GM10847 (cell line): ENCODE results near the gene SKAP2.

Experiments
- POLR2A ChIP-seq: IDR thresholded peaks from 2 replicates; pipeline ENCODE4 v1.6.1; 2011; ENCODE audit not compliant: insufficient read length; ENCODE audit errors: extremely low read depth

Gene SKAP2

DNA sequence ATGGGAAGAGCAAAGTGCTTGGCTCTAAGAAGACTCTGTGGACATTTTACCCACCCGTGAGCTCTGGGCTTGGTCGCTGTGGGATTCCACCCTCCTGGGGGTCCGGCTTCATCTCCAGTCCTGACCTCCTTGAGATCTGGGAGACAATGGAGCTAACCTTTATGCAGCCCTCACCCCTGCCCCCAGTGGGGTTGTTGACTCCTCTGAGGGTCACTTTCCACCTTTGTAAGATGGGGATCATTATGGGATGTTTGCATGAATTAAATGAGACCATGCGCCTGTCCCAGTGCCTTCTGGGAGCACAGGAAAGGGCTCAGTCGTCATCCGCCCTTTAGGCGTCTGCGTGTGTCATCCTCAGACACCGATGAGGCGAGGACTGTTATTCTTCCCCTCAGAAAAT is 237.2 kb downstream of the SKAP2 start:
- TF ChIP-seq POLR2A, result no peak

GRCh38 chr7:26626687-26627086 is 237.7 kb downstream of the SKAP2 start:
- no peak for TF ChIP-seq POLR2A

GRCh38 chr7:26626156-26626555 is 238.2 kb downstream of the SKAP2 start:
- no peak for TF ChIP-seq POLR2A

DNA sequence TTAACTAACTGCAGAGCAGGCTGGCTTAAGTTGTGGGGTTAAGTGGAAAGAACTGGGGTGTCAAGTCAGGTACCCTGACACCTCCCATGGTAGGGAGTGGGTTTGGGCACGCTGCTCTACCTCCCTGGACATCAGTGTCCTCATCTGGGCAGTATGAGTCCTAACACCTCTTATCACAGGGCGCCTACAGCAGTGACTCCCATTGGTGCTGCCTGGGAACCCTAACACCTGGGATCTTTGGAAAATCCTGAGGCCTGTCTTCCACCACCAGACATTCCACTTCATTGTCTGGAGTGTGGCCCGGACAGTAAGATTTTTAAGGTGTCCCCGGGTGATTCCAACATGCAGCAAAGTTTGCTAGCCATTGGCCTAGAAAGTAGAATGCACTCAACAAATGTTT is 239.1 kb downstream of the SKAP2 start:
- TF ChIP-seq POLR2A, result no peak

DNA sequence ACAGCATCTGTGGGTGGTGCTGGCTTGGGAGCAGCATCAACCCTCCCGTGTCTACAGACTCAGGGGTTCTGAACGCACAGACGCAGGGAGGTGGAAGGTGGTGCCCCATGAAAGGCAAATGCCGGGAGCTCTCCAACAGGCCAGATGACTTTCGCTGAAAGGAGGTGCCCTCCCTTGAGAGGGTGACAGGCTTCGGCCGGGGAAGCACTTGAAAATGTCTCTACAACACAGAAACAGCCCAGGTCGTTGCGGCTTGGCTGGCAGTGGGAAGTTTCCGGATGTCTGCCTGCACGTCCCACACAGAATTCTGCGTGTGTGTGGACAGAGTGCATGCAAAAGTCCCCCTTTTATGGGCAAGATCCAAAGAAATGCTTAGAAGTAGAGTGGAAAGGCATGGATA is 239.6 kb downstream of the SKAP2 start:
- no peak for TF ChIP-seq POLR2A

DNA sequence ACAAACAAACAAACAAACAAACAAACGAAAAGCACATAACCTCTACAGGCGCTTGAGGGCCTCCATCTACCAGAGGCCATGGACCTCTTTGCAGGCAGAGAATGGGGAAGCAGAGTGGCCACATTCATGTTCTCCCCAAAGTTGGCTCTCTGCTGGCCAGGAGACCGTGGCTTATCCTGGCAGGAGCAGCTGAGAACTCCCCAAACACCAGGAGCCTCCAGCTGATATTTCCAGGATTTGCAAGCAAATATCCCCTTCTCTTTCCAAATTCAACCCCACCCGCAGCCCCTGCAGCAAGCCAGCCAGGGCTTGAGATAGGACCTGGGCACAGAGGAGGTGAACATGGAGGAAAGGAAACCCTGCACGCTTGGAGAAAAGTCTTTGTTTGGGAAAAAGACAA is 240.0 kb downstream of the SKAP2 start:
- no peak for TF ChIP-seq POLR2A

DNA sequence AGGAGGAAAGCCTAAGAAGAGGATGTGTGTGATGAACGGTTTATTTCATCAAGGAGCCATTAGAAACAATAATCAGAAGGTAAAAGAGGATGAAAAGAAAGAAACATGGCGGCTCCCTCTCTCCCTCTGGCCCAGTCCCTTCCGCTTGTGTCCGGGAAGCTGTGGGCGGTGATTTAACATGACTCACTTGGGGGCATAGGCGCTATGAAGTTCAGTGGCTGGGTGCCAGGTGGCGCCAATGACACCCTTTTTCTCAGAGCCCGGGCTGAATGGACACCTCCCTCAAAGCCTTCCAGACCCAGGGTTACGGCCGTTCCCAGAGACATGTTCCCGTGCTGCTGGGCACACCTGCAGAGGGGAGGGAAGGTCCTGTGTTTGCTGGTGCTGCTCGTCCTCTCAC is 244.0 kb downstream of the SKAP2 start:
- no peak for TF ChIP-seq POLR2A

GRCh38 chr7:26619348-26619984 is 244.9 kb downstream of the SKAP2 start:
- TF ChIP-seq POLR2A, result no peak

DNA sequence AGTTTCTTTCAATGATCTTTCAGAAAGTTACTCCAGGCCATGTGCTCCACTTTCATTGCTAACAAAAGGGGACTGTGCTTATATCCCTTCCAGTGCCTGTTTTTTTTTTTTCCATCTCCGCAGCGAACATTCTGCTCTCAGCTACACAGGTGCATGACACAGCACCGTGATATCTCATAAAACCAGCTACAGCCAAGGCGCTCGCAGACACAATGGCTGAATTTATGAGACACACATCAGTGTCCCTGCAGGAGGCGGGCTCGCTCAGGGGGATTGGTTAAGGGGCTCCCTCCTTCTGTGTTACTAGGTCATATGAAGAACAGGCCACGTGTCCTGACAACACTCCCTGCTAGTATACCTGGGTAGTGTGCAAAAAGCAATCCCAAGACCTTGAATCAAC is 245.5 kb downstream of the SKAP2 start:
- TF ChIP-seq POLR2A, result no peak

DNA sequence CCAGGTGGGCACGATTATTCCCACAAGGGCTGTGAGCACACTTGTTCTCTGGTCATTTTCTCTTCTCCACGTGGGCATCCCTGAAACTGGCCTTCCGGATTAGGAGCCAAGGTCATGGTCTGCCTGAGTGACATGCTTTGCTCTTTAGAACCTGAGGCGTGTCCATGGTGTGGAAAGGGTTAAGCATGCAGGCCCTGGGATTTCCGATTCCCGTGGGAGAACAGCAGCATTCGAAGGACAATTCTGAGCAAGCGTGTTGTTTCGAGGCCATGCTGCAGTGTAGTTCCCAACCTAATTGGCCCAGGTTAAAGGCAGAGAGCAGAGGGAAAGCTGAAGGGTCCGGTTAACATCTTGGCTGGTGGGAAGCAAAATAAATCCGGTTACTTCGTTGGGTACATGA is 245.9 kb downstream of the SKAP2 start:
- no peak for TF ChIP-seq POLR2A
